Panc1 (cell line): Measurements from ENCODE around the gene KCNRG.

Experiments used
- POLR2AphosphoS5 ChIP-seq: IDR thresholded peaks from 2 replicates; pipeline ENCODE4 v1.6.1; 2012; ENCODE audit warnings: mild to moderate bottlenecking, low read depth, low read length, moderate library complexity
- SIN3A ChIP-seq: IDR thresholded peaks from 2 replicates; pipeline ENCODE4 v1.6.1; 2012; ENCODE audit warnings: low read depth, mild to moderate bottlenecking, low read length, moderate library complexity, borderline replicate concordance; ENCODE audit not compliant: insufficient read depth
- TCF7L2 ChIP-seq: IDR thresholded peaks from 2 replicates; pipeline ENCODE4 v1.6.1; 2011; ENCODE audit warnings: mild to moderate bottlenecking, low read depth, low read length, inconsistent platforms
- TF ChIP-seq, protein P1 (sequence below): fragments of 450-650 bp; IDR thresholded peaks from 2 replicates; pipeline ENCODE4 v1.5.1; 2017; ENCODE audit warnings: mild to moderate bottlenecking

DNA sequence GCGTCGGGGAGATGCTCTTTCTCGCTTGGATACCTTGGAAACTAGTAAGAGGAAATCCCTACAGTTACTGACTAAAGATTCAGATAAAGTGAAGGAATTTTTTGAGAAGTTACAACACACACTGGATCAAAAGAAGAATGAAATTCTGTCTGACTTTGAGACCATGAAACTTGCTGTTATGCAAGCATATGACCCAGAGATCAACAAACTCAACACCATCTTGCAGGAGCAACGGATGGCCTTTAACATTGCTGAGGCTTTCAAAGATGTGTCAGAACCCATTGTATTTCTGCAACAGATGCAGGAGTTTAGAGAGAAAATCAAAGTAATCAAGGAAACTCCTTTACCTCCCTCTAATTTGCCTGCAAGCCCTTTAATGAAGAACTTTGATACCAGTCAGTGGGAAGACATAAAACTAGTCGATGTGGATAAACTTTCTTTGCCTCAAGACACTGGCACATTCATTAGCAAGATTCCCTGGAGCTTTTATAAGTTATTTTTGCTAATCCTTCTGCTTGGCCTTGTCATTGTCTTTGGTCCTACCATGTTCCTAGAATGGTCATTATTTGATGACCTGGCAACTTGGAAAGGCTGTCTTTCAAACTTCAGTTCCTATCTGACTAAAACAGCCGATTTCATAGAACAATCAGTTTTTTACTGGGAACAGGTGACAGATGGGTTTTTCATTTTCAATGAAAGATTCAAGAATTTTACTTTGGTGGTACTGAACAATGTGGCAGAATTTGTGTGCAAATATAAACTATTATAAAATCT, 2.7 kb upstream of the KCNRG start:
- TF ChIP-seq, protein P1, sequence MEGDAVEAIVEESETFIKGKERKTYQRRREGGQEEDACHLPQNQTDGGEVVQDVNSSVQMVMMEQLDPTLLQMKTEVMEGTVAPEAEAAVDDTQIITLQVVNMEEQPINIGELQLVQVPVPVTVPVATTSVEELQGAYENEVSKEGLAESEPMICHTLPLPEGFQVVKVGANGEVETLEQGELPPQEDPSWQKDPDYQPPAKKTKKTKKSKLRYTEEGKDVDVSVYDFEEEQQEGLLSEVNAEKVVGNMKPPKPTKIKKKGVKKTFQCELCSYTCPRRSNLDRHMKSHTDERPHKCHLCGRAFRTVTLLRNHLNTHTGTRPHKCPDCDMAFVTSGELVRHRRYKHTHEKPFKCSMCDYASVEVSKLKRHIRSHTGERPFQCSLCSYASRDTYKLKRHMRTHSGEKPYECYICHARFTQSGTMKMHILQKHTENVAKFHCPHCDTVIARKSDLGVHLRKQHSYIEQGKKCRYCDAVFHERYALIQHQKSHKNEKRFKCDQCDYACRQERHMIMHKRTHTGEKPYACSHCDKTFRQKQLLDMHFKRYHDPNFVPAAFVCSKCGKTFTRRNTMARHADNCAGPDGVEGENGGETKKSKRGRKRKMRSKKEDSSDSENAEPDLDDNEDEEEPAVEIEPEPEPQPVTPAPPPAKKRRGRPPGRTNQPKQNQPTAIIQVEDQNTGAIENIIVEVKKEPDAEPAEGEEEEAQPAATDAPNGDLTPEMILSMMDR, result no peak
- no peak for TF ChIP-seq SIN3A
- TF ChIP-seq POLR2AphosphoS5, result no peak
- TF ChIP-seq TCF7L2, result no peak
